ENCODE results near the gene NPBWR2.
"Not testable (repeated sequence)": the region's sequence is repeated elsewhere in the genome, so short reads cannot be mapped to it uniquely, and the experiment has no call there.

- TF ChIP-seq CTCF, POLR2A, POLR2AphosphoS5 (IDR thresholded peaks at IDR 0.05): not testable (repeated sequence)
Observed at GRCh38 chr20:64088586-64088985, 18.8 kb downstream of the NPBWR2 start.

Data from transverse colon (tissue), 4 donors.